NCI-H524 treated with DMSO at 0.1 percent for 48 hours (cell line): ENCODE results near the gene SART1.

Experiments used
- DNase-seq: peaks from one replicate; lab custom pipeline; 2025; lab: John Stamatoyannopoulos, UW

The SART1 gene

GRCh38 chr11:65967329-65967934 is 5.9 kb downstream of the SART1 start:
- DNase-seq: no peak

DNA sequence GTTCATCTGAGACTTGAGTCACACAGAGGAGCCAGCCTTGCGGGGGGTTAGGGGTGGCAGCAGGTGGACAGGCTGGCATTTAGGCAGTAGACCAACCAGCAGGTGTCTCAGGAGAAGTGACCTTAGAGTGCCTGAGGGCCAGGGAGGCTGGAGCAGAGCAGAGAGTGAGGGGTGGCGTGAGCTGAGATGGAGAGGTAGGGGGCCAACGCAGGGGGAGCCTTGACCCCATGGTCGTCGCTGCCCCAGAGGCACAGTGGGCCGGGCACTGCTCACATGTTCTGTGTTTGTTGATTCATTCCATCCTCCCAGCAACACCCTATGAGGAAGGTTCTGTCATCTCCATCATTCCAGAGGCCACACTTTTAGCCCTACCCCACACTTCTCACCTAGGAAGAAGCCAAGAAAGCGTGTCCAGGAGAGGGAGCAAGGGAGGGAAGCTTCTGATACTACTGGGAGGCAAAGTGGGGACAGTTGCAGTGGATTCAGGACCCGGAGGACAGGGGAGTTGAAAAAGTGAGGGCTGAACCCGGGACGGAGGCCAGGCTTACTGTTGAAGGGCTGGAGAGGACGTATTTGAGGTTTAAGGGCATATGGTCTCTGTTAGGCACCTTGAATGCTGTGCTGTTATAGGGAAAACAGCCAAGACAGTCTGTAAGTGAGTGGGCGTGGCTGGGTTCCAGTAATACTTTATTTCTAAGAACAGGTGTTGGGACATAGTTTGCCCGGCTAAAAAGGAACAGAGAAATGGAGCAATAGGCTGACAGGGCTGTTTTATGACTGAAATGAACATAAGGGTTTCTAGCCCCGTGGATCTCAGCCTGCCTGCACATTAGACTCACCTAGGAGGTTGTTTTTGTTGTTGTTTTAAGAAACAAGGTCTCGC is 7.3 kb downstream of the SART1 start:
- no peak for DNase-seq

DNA sequence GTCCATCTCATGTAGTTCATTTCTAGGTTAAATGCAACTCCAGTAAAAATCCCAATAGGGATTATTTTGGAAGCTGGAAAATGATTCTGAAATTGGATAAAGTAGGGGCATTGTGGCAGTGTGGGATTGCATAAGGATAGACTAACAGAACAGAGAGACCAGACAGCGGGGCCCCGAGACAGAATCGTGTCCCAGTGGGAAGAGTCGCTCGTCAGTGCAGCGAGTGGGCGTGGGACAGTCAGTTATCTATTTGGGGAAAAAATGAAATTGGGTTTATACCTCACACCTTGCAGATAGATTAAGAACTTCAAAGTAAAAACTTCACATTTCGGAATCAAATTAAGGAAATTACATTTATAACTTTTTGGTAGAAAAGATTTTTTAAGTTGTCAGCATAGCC is 10.6 kb downstream of the SART1 start:
- no peak for DNase-seq

GRCh38 chr11:65973439-65974110 is 12.0 kb downstream of the SART1 start:
- DNase-seq: no peak

- DNase-seq: no peak
These were observed 14.2 kb downstream of the SART1 start for GRCh38 chr11:65975771-65976170.

- no peak for DNase-seq
These were observed 15.0 kb downstream of the SART1 start for GRCh38 chr11:65976216-65977176.

- DNase-seq: no peak
These were observed 16.3 kb downstream of the SART1 start for GRCh38 chr11:65977621-65978390.

- DNase-seq: no peak
These were observed 17.1 kb downstream of the SART1 start for GRCh38 chr11:65978391-65979238.

- DNase-seq: no peak
These were observed 17.8 kb downstream of the SART1 start for GRCh38 chr11:65979261-65979759.

DNA sequence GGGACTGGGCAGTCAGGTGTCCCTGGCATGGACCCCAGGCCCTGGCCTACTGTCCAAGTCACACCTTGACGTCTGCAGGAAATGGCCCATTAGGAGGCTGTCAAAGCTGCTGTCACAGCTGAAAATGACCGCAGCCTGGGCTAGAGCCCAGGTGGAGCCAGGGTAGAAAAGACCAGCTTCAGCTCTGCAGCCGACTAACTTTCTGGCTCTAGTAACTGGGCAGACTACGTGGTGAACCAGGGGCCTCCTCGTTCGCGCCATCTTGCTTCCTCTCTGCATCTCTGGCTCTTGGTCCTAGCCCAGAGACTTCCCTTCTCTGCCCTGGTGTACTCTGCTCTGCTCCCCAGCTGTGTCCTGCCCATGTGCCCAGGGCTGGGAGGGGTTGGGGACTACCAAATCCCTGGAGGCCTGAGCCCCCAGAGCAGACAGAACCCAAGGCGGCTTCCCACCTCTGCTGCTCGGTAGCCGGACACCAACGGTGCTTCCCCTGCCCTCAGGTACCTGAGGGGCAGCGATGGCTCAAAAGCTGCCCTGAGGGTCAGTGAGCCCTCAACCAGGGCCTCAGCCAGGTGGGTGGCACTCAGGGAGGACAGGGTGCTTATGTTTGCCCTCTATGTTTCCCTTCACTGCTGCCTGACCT is 19.7 kb downstream of the SART1 start:
- no peak for DNase-seq

DNA sequence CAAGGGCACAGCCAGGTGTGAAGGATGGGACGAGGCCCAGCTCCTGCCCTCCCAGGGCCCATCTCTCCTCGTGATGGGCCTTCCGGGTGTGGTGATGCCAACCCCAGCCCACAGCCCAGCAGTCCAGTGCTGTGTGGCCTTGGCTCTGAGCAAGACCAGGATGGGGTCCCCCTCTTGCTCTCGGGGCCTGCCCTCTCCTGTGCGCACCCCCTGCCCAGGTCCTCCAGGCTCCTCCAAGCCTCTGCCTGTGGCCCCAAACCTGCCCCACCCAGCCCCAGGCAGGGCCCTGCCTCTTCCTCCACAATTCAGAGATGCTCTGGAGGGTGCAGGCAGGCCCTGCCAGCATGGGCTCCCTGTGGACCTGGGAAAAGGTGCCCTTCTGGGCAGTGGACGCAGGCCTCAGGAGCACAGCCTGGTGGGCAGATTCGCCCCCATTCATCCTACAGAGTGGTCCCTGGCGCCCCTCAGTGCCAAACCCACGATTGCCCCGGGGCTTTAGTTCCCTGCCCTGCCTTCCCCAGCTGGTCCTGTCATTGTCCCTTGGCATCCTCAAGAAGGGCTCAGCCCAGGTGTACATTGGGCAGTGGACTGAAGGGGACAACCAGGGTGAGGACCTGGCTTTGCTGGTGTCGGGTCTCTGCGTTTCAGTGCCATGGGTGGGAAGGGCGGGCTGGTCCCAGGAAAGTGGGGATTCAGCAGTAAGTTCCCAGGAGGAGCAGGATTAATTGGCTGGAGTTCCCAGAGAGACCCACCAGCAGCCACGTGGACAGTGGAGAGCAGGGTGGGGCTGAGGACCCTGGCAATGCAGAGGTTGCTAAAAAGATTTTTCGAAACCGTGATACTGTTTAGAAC is 20.7 kb downstream of the SART1 start:
- no peak for DNase-seq

DNA sequence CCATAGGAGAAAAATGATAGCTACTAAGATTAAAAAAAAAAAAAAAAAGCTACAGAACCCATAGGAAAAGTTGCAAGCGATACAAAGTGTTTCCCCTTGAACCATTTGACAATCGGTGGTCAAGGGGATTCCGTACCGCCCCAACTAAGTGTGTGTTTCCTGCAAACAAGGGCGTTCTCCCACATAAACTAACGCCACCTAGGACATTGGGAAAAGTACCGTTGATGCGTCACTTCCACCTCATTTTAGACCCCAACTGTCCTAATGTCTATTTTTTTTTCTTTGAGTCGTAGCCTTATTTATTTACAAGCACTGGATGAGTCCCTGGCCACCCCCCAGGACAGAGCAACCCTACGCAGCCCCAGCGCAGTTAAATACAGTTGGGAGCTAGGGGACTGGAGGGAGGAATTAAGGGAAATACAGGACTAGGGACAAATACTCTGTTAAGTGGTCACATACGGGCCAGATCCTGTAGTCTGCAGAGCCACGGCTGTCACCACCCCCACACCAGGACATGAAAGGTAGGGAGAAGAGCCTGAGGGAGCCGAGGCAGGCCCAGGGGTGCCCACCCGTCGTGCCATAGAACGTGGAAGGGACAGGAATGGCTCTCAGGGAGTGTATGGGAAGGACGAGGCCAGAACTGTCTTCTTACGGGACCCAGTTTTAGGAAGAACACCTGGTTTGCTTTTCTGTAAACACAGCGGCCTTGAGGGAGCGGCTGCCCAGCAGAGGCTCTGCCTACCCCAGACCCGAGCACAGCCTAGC is 21.5 kb downstream of the SART1 start:
- DNase-seq: no peak

DNA sequence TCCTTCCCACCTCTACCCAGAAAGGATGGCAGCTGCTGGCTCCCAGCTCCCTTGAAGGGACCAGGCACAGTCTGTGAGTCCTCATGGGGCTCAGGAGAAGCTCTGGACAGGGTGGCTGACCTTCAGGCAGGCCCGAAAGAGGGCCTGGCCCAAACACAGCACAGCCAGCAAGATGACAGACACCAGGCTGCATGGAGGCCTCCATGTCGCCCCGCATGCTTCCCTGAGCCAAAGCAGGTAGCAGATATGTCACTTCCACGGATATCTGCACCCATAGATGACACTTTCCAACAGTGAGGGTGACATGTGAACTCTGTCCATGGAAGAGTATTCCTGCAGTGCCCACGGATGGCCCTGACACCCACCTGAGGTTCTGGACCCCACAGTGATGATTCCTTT is 22.1 kb downstream of the SART1 start:
- no peak for DNase-seq

- DNase-seq: no peak
These were observed 25.8 kb downstream of the SART1 start for GRCh38 chr11:65987336-65987735.

GRCh38 chr11:65988791-65989592 is 27.5 kb downstream of the SART1 start:
- DNase-seq: peak; percentile 55

DNA sequence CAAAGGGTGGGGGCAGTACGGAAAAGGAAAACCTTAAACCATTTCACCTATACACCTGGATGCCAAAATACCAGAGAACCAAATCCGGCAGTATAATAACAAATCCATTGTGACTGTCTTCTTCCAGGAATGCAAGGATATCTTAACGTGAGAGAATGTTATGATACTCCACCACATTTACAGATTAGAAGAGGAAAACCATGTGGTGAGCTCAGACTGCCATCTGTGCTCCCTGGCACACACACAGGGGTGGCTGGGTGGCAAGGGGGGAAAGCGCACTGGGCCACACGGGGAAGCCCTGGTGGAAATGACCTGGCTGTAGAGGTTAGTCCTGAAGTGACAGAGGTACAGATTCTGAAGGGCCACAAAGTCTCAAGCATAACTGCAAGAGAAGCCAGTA is 30.5 kb downstream of the SART1 start:
- DNase-seq: peak; percentile 9

- DNase-seq: no peak
These were observed 35.8 kb downstream of the SART1 start for GRCh38 chr11:65997286-65997685.
